Measurements from ENCODE around the gene CENPX.

CENPX gene

DNA sequence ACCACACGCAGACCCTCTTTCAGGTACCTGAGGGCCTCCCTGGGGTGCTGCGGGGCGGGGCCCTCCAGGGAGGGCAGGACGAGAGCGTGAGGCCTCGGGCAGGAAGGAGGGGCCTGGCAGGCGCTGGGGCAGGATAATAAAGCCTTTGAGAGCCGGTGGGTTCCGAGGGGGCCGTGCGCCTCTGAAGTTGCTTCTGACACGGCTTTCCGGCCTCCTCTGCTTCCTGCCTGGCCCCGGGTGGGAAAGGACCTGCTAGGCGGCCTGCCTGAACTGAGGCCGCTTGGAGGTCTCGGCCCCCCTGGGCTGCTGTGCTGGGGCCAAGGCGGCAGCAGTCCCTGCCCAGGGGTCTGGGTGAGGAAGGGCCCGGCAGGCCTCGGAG, 10.4 kb downstream of the CENPX start:
- no peaks in the 10 kb centered on the region for H3K4me1 ChIP-seq (ENCODE audit: control insufficient read depth, insufficient read depth, low read length)
- DNase-seq (ENCODE audit: low read depth) = no peak
- H3K4me3 ChIP-seq (ENCODE audit: low read length) = no peak overlapping the region
- peaks cover 4% of the 10 kb centered on the region for H3K36me3 ChIP-seq (ENCODE audit: control insufficient read depth, insufficient read depth, low read length, severe bottlenecking)
- no peaks in the 10 kb centered on the region for H3K9me3 ChIP-seq (ENCODE audit: control insufficient read depth, low read length)
- no peak overlapping the region for H3K9ac ChIP-seq (ENCODE audit: low read length)
- no peaks in the 10 kb centered on the region for H3K27me3 ChIP-seq (replicated peaks; ENCODE audit: control insufficient read depth, insufficient read depth, low read length)

DNA sequence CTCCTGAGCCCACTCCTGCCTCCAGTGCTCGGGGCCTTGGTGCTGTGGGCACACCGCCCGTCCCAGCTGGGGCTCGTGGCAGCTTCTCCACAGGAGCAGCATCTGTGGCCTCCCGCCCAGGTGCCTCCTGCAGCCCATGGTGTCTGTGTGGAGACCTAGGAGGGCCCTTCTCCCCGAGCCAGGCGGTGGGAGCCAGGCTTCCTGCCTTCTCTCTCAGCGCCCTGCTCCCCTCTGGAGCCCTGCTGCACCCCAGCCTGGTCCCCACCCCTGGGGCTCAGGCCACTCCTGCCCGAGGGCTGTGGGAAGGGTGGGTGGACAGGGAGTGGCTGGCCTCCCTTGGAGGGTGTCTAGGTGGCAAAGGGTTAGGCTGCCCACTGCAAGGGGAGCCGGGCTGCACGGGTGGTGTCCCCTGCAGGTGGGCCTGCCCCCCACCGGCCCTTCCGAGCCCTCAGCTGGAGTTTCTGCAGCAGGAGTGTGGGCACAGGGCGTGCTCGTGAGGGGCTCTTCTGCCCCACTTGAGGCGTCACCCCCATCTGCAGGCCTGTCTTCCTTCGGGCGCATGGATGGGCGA, 11.0 kb downstream of the CENPX start:
- H3K36me3 ChIP-seq (ENCODE audit: control insufficient read depth, insufficient read depth, low read length, severe bottlenecking) = peaks cover 4% of the 10 kb centered on the region
- H3K4me3 ChIP-seq (ENCODE audit: low read length) = no peak overlapping the region
- H3K9me3 ChIP-seq (ENCODE audit: control insufficient read depth, low read length) = no peaks in the 10 kb centered on the region
- no peaks in the 10 kb centered on the region for H3K4me1 ChIP-seq (ENCODE audit: control insufficient read depth, insufficient read depth, low read length)
- DNase-seq (ENCODE audit: low read depth) = no peak
- H3K27me3 ChIP-seq (replicated peaks; ENCODE audit: control insufficient read depth, insufficient read depth, low read length) = no peaks in the 10 kb centered on the region
- H3K9ac ChIP-seq (ENCODE audit: low read length) = no peak overlapping the region

DNA sequence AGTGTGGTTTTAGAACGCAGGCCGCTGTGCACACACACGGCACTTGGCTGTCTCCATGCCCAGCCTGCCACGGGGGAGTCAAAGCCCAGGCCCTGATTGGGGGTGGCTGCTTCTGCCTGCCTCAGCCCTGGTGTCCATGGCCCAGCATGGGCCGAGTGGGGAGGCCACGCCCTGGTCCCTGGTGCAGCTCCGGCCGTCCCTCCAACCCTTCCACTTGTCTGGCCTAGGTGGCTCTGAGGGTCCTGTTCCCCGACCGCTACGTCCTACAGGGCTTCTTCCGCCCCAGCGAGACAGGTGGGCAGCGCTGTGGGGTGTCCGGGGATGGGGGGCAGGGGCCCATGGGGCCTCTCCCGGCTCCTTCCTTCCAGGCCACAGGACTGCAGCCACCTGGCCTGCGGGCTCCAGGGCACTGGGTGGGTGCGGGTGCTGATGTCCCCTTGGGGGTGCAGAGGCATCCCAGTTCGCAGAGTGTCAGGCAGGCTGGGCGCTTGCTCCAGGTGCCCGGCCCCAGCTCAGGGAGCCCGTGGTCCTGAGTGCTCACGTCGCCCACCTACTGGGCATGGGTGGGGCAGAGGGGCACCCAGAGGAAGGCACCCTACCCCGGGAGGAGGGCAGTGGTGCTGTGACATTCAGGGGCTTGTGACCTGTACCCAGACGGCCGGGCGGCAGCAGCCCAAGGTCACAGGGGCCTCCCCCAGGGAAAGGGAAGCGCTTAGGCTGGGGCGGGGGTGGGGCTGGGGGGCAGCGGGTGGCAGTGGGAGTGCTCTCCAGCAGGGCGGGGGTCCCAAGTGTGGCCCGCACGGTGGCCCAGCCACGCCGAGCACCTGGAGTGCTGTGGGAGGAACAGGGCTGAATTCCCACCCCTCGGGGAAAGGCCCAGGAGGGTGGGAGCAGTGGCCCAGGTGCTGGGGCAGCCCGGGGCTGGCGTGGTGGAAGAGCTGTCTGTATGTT, 11.8 kb downstream of the CENPX start:
- Histone ChIP-seq H3K9me3 (ENCODE audit: control insufficient read depth, low read length) (no peaks in the 10 kb centered on the region), H3K9ac (ENCODE audit: low read length) (no peak overlapping the region), H3K4me3 (ENCODE audit: low read length) (no peak overlapping the region), H3K36me3 (ENCODE audit: control insufficient read depth, insufficient read depth, low read length, severe bottlenecking) (peaks cover 4% of the 10 kb centered on the region), H3K4me1 (ENCODE audit: control insufficient read depth, insufficient read depth, low read length) (peaks cover 8% of the 10 kb centered on the region), H3K27me3 (replicated peaks; ENCODE audit: control insufficient read depth, insufficient read depth, low read length) (no peaks in the 10 kb centered on the region)
- no peak for DNase-seq (ENCODE audit: low read depth)

DNA sequence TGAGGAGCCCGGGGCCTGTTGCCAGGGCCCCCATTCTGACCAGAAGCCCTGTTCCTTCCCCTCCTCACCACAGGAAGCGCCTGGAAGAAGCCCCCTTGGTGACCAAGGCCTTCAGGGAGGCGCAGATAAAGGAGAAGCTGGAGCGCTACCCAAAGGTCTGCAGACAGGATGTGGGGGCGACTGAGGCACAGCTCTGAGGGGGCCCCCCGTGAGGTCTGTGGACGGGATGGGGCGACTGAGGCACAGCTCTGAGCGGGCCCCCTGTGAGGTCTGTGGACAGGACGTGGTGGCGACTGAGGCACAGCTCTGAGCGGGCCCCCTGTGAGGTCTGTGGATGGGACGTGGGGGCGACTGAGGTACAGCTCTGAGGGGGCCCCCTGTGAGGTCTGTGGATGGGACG, 13.3 kb downstream of the CENPX start:
- Histone ChIP-seq H3K9me3 (ENCODE audit: control insufficient read depth, low read length) (no peaks in the 10 kb centered on the region), H3K4me1 (ENCODE audit: control insufficient read depth, insufficient read depth, low read length) (peaks cover 10% of the 10 kb centered on the region), H3K27me3 (replicated peaks; ENCODE audit: control insufficient read depth, insufficient read depth, low read length) (no peaks in the 10 kb centered on the region), H3K36me3 (ENCODE audit: control insufficient read depth, insufficient read depth, low read length, severe bottlenecking) (peaks cover 4% of the 10 kb centered on the region), H3K9ac (ENCODE audit: low read length) (no peak overlapping the region), H3K4me3 (ENCODE audit: low read length) (no peak overlapping the region)
- no peak for DNase-seq (ENCODE audit: low read depth)

DNA sequence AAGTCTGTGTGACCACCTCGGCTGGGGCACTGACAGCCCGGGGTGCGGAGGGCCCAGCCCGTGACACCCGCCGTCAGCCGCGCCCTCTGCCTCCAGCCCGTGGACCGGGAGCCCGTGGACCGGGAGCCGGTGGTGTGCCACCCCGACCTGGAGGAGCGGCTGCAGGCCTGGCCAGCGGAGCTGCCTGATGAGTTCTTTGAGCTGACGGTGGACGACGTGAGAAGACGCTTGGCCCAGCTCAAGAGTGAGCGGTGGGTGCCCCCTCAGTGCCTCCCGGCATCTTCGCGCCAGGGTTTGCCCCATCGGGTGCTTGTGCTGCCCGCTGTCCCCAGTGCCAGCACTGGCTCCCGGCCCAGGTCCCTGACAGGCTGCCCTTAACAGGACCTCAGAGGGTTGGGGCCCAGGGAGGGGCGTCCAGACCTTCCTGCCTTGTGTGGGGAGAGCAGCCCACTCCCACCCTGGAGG, 13.7 kb downstream of the CENPX start:
- Histone ChIP-seq H3K4me1 (ENCODE audit: control insufficient read depth, insufficient read depth, low read length) (peaks cover 15% of the 10 kb centered on the region), H3K4me3 (ENCODE audit: low read length) (no peak overlapping the region)

DNA sequence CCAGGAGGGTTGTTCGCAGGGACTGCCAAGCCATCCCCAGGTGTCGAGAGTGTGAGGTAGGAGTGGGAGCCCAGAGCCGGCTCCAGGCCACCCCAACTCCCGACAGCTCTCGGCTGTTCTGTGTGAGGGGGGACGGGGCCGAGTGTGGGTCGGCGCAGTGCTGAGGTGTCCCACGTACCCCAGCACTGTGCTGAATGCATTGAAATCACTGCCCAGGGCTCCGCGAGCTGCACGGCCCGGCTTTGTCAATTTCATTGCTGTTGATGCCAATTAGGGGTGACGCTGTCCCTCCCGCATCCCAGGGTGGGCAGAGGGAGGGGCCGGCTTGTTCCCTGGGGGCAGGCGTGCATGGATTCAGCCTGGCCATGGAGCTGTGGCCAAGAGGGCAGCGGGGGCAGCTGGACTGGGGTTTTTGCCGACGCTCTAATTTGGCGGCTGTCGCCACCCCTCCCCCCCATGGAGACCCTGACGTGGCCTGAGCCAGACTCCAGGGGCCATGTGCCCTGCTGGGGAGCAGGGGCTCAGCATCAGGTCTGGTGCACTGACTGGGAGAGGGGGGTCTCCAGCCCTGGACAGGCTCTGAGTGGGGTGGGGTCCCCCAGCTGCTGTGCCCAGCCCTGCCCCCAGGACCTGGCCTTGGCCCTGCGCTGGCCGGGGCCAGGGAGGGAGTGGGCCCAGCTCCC, 14.3 kb downstream of the CENPX start:
- Histone ChIP-seq H3K4me3 (ENCODE audit: low read length) (no peak overlapping the region), H3K9me3 (ENCODE audit: control insufficient read depth, low read length) (no peaks in the 10 kb centered on the region), H3K27me3 (replicated peaks; ENCODE audit: control insufficient read depth, insufficient read depth, low read length) (no peaks in the 10 kb centered on the region), H3K9ac (ENCODE audit: low read length) (no peak overlapping the region), H3K4me1 (ENCODE audit: control insufficient read depth, insufficient read depth, low read length) (peaks cover 19% of the 10 kb centered on the region), H3K36me3 (ENCODE audit: control insufficient read depth, insufficient read depth, low read length, severe bottlenecking) (peaks cover 4% of the 10 kb centered on the region)
- no peak for DNase-seq (ENCODE audit: low read depth)

More for the DNA sequence above, 13.7 kb downstream of the CENPX start:
- H3K36me3 ChIP-seq (ENCODE audit: control insufficient read depth, insufficient read depth, low read length, severe bottlenecking) = peaks cover 4% of the 10 kb centered on the region
- H3K27me3 ChIP-seq (replicated peaks; ENCODE audit: control insufficient read depth, insufficient read depth, low read length) = no peaks in the 10 kb centered on the region
- no peak overlapping the region for H3K9ac ChIP-seq (ENCODE audit: low read length)
- H3K9me3 ChIP-seq (ENCODE audit: control insufficient read depth, low read length) = no peaks in the 10 kb centered on the region
- no peak for DNase-seq (ENCODE audit: low read depth)

DNA sequence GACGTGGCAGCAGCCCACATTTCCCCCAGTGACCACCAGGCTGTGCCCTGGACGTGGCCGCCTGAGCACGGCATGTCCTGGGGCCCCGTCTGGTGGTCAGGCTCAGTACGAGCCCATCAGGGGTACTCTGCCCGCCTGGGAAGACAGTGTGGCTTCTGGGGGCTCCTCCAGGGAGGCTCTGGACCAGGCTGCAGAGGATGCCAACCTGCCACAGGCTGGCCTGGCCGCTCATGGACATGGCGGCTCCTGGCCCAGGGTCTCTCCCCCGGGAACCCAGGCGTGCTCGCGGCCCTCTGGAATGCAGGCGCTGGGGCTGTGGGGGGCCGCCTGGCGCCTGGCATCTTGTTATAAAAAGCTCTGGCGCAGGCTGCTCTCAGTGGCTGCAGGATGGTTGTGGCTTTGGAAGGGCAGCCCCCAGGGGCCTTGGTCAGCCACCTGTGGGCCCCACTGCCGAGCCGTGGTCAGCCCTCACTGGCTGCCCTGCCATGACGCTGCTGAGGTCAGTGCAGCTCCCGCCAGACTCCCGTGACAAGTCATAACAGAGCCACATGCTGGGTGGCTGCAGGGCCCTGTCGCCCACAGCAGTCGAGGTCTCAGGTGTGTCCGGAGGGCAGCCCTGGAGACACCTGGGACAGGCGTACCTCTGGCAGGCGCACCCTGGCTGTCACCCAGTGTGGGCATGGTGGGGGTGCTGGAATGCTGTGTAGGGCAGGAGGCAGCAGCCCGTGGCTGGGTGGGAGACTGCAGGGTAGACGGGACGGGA, 15.0 kb downstream of the CENPX start:
- DNase-seq (ENCODE audit: low read depth) = no peak
- peaks cover 26% of the 10 kb centered on the region for H3K4me1 ChIP-seq (ENCODE audit: control insufficient read depth, insufficient read depth, low read length)
- no peak overlapping the region for H3K9ac ChIP-seq (ENCODE audit: low read length)
- H3K27me3 ChIP-seq (replicated peaks; ENCODE audit: control insufficient read depth, insufficient read depth, low read length) = no peaks in the 10 kb centered on the region
- H3K9me3 ChIP-seq (ENCODE audit: control insufficient read depth, low read length) = no peaks in the 10 kb centered on the region
- peaks cover 4% of the 10 kb centered on the region for H3K36me3 ChIP-seq (ENCODE audit: control insufficient read depth, insufficient read depth, low read length, severe bottlenecking)
- H3K4me3 ChIP-seq (ENCODE audit: low read length) = no peak overlapping the region

DNA sequence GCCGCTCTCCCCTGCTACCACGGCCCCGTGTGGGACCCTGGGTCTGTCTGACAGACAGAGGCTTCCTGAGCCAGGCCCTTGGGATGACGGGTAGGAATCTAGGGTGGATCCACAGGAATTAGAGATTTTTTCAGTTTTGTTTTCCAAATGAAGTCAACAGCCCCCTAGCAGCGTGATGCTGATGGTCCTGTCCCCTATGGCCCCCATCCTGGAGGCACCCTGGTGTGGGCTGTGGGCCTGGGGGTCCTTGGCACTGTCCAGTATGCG, 15.5 kb downstream of the CENPX start:
- peaks cover 26% of the 10 kb centered on the region for H3K4me1 ChIP-seq (ENCODE audit: control insufficient read depth, insufficient read depth, low read length)
- peaks cover 4% of the 10 kb centered on the region for H3K36me3 ChIP-seq (ENCODE audit: control insufficient read depth, insufficient read depth, low read length, severe bottlenecking)

DNA sequence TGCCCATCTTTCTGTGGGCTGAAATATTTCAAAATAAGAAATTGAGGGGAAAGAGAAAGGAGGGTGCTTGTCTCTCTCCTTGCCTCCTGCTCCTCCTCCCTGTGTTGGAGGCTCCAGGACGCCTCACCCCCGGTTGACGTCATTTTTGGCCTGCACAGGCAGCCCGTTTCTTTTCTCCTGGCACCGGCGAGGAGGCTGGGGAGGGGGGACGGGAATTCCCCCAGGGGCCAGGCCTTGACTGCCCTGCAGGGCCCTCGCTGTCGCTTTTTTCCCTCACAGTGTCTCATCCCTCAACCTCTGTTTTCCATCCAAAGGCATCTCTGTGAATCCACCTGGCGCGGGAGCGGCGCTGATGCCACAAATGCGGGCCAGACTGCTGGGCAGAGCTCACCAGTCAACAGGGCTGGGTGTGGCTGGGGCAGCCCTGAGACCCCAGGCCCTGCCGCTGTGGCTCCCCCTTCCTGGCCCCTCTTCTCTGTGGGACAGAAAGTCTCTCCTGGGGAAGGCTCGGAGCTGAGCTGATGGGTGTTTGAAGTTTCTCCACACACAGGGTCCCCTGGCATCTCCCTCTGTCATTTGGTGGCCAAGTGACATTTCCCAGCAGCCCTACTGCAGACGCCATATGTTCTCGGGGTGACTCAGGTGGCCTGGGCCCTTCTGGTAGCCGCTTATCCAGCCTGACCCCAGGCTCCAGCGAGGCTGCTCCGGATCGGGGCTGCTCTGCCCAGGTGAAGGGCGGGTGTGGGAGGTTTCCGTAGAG, 16.0 kb downstream of the CENPX start:
- no peak overlapping the region for H3K9ac ChIP-seq (ENCODE audit: low read length)
- H3K27me3 ChIP-seq (replicated peaks; ENCODE audit: control insufficient read depth, insufficient read depth, low read length) = no peaks in the 10 kb centered on the region
- peaks cover 26% of the 10 kb centered on the region for H3K4me1 ChIP-seq (ENCODE audit: control insufficient read depth, insufficient read depth, low read length)
- H3K4me3 ChIP-seq (ENCODE audit: low read length) = no peak overlapping the region
- peaks cover 3% of the 10 kb centered on the region for H3K36me3 ChIP-seq (ENCODE audit: control insufficient read depth, insufficient read depth, low read length, severe bottlenecking)
- no peaks in the 10 kb centered on the region for H3K9me3 ChIP-seq (ENCODE audit: control insufficient read depth, low read length)
- no peak for DNase-seq (ENCODE audit: low read depth)

More for the DNA sequence above, 15.5 kb downstream of the CENPX start:
- Histone ChIP-seq H3K9me3 (ENCODE audit: control insufficient read depth, low read length) (no peaks in the 10 kb centered on the region), H3K4me3 (ENCODE audit: low read length) (no peak overlapping the region), H3K27me3 (replicated peaks; ENCODE audit: control insufficient read depth, insufficient read depth, low read length) (no peaks in the 10 kb centered on the region), H3K9ac (ENCODE audit: low read length) (no peak overlapping the region)
- DNase-seq (ENCODE audit: low read depth) = no peak

DNA sequence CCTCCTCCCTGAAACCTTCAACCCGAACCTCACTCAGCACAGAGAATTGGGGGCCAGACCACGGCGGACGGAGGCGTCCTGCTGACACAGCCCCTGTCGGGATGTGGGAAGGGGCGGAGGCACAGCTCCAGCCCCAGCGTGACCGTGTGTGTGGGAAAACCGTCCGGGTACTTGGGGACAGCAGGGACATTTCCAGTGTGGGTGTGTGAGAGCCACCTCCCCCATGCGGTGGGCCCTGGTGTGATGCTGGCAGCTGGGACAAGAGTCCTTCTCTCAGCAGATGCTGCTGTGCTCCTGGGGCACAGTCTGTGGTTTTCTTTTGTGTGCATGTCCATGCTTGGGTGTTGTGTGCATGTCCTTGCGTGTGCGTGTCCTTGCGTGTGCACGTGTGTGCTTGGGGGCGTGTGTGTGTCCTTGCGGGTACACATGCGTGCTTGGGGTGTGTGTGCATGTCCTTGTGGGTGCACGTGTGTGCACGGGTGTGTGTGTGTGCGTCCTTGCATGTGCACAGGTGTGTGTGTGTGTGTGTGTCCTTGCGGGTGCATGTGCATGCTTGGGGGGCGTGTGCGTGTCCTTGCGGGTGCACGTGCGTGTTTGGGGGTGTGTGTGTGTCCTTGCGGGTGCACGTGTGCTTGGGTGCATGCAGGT, 16.9 kb downstream of the CENPX start:
- H3K4me3 ChIP-seq (ENCODE audit: low read length) = no peak overlapping the region
- no peak overlapping the region for H3K9ac ChIP-seq (ENCODE audit: low read length)
- peaks cover 26% of the 10 kb centered on the region for H3K4me1 ChIP-seq (ENCODE audit: control insufficient read depth, insufficient read depth, low read length)
- H3K27me3 ChIP-seq (replicated peaks; ENCODE audit: control insufficient read depth, insufficient read depth, low read length) = no peaks in the 10 kb centered on the region
- no peaks in the 10 kb centered on the region for H3K36me3 ChIP-seq (ENCODE audit: control insufficient read depth, insufficient read depth, low read length, severe bottlenecking)
- DNase-seq (ENCODE audit: low read depth) = no peak
- no peaks in the 10 kb centered on the region for H3K9me3 ChIP-seq (ENCODE audit: control insufficient read depth, low read length)

Measured in adipocyte (in vitro differentiated cells).